CD14-positive monocyte (primary cell): ENCODE measurements around the gene TMEM247. TPM values are rescaled to one million over a fixed set of nuclear protein-coding genes. Genes with fewer than 3 reads are reported as not detected.

ENCODE experiments used
- DNase-seq, 3 donors: peaks; one replicate each; pipeline ENCODE4 v3.0.0-alpha.2; 2011 to 2022
- H2AFZ ChIP-seq: 2 replicates; pipeline ENCODE4 v1.6.0; 2012; ENCODE audit warnings: mild to moderate bottlenecking, low read depth, low read length, inconsistent platforms; ENCODE audit not compliant: insufficient read depth, poor library complexity, severe bottlenecking
- H3K27ac ChIP-seq, 2 donors: 1 replicate in 1 of 2; 2 replicates in 1 of 2; pipeline ENCODE4 v1.5.1; 2012 to 2013; ENCODE audit warnings: low read length in 2 of 2, control low read depth in 1 of 2, inconsistent platforms in 1 of 2, low read depth in 1 of 2, mild to moderate bottlenecking in 1 of 2
- H3K27me3 ChIP-seq, 2 donors: one replicate each; pipeline versions ENCODE4 v1.6.0 to v1.6.1; 2011 to 2013; ENCODE audit warnings: low read length in 2 of 2; ENCODE audit not compliant: control insufficient read depth in 2 of 2, insufficient read depth in 2 of 2
- H3K36me3 ChIP-seq, 2 donors: replicated peaks in 1 of 2; 1 replicate in 1 of 2; 2 replicates in 1 of 2; pipeline versions ENCODE4 v1.5.1 to v1.6.1; 2012 to 2013; ENCODE audit warnings: low read length in 2 of 2, control low read depth in 1 of 2, inconsistent platforms in 1 of 2, mild to moderate bottlenecking in 1 of 2; ENCODE audit not compliant: insufficient read depth in 2 of 2, control insufficient read depth in 1 of 2
- H3K4me1 ChIP-seq, 2 donors: 1 replicate in 1 of 2; 2 replicates in 1 of 2; pipeline versions ENCODE4 v1.5.1 to v1.6.1; 2012 to 2013; ENCODE audit warnings: low read length in 2 of 2, control low read depth in 1 of 2, inconsistent platforms in 1 of 2, mild to moderate bottlenecking in 1 of 2, moderate library complexity in 1 of 2; ENCODE audit not compliant: insufficient read depth in 2 of 2, control insufficient read depth in 1 of 2
- H3K4me2 ChIP-seq: replicated peaks from 2 replicates; pipeline ENCODE3; 2012; ENCODE audit warnings: low read length, moderate library complexity, mild to moderate bottlenecking; ENCODE audit not compliant: poor library complexity, severe bottlenecking; ENCODE audit errors: extremely low read depth
- H3K4me3 ChIP-seq, 3 experiments: fragments of 200-600 bp in 1 of 3; sonication (generic) in 1 of 3; replicated peaks in 1 of 3; 1 replicate in 2 of 3; 2 replicates in 1 of 3; pipeline ENCODE4 v1.5.1; 2011 to 2013; ENCODE audit warnings: low read length in 3 of 3, mild to moderate bottlenecking in 3 of 3, control low read depth in 2 of 3, low read depth in 2 of 3, inconsistent platforms in 1 of 3, moderate library complexity in 1 of 3
- H3K79me2 ChIP-seq: 2 replicates; pipeline ENCODE4 v1.6.0; 2012; ENCODE audit warnings: mild to moderate bottlenecking, control low read depth, inconsistent platforms, low read length, moderate library complexity; ENCODE audit not compliant: insufficient read depth
- H3K9ac ChIP-seq: 2 replicates; pipeline ENCODE4 v1.6.0; 2017; ENCODE audit warnings: low read length, mild to moderate bottlenecking; ENCODE audit not compliant: insufficient read depth, poor library complexity, severe bottlenecking
- H3K9me3 ChIP-seq, 2 donors: replicated peaks in 1 of 2; 1 replicate in 1 of 2; 2 replicates in 1 of 2; pipeline versions ENCODE4 v1.5.1 to v1.6.1; 2012 to 2013; ENCODE audit warnings: low read length in 2 of 2, control low read depth in 1 of 2; ENCODE audit not compliant: control insufficient read depth in 1 of 2, insufficient read depth in 1 of 2
- H4K20me1 ChIP-seq: 2 replicates; pipeline ENCODE4 v1.6.0; 2012; ENCODE audit warnings: mild to moderate bottlenecking, low read length, control low read depth, moderate library complexity; ENCODE audit not compliant: insufficient read depth
- H3K27ac Mint-ChIP-seq, 7 donors: one replicate each; pipeline ENCODE4 v1.8.0; 2020; ENCODE audit warnings: mild to moderate bottlenecking in 7 of 7, mixed read lengths in 7 of 7, moderate library complexity in 6 of 7, inconsistent platforms in 2 of 7
- H3K27me3 Mint-ChIP-seq, 3 donors: one replicate each; pipeline ENCODE4 v1.8.0; 2021 to 2022; ENCODE audit warnings: low read depth in 3 of 3, mild to moderate bottlenecking in 3 of 3, mixed read lengths in 3 of 3, moderate library complexity in 3 of 3, inconsistent platforms in 1 of 3
- H3K36me3 Mint-ChIP-seq, 2 donors: one replicate each; pipeline ENCODE4 v1.8.0; 2020; ENCODE audit warnings: mixed read lengths in 2 of 2, inconsistent platforms in 1 of 2, mild to moderate bottlenecking in 1 of 2
- H3K4me1 Mint-ChIP-seq: one replicate; pipeline ENCODE4 v1.8.0; 2020; ENCODE audit warnings: mild to moderate bottlenecking, mixed read lengths
- H3K4me3 Mint-ChIP-seq, 2 donors: one replicate each; pipeline ENCODE4 v1.8.0; 2020; ENCODE audit warnings: mild to moderate bottlenecking in 2 of 2, mixed read lengths in 2 of 2, moderate library complexity in 1 of 2
- H3K9me3 Mint-ChIP-seq, 7 donors: one replicate each; pipeline ENCODE4 v1.8.0; 2020 to 2022; ENCODE audit warnings: mixed read lengths in 7 of 7, mild to moderate bottlenecking in 6 of 7, moderate library complexity in 6 of 7, inconsistent platforms in 2 of 7
- WGBS: methylation state at CpG from one replicate; pipeline ENCODE4 v1.1.5; 2013; ENCODE audit warnings: missing lambda C conversion rate; ENCODE audit not compliant: insufficient coverage; 5-methylcytosine and 5-hydroxymethylcytosine counted together
- intact Hi-C, 2 donors: fragments of 100-400 bp; cut with micrococcal nuclease; formaldehyde crosslinking; loops; one replicate each; pipeline versions ENCODE4 v1.15.0 to v1.15.1; 2023
- polyA minus RNA-seq: library from RNA; depleted of rRNA, polyadenylated mRNA; stranded (reverse); fragments of >200 nt; gene quantifications from 2 replicates; pipeline ENCODE4 v1.2.3, GENCODE V29; 2012
- polyA plus RNA-seq, 3 donors: library from polyadenylated mRNA; depleted of rRNA in 1 of 3; unstranded in 2 of 3; stranded (reverse) in 1 of 3; fragments of 300-500 nt in 2 of 3; fragments of >200 nt in 1 of 3; fragmentation: Illumina TruSeq in 2 of 3; gene quantifications; 1 replicate in 2 of 3; 2 replicates in 1 of 3; pipeline ENCODE4 v1.2.3, GENCODE V29; 2012 to 2021
- total RNA-seq, 12 experiments: library from RNA in 1 of 12; stranded (reverse) in 1 of 12; fragments of 120-200 nt in 1 of 12; gene quantifications; one replicate each; pipeline ENCODE4 v1.2.4 and lab custom pipeline; 2013 to 2026; ENCODE audit warnings: mixed read lengths in 6 of 12, inconsistent platforms in 1 of 12
- TF ChIP-seq, protein P1 (sequence below): fragments of 200-600 bp; IDR thresholded peaks from one replicate; pipeline ENCODE4 v1.8.0; 2022; ENCODE audit warnings: antibody characterized with exemption, mild to moderate bottlenecking

TMEM247 gene
- total RNA-seq (2013): not detected
- polyA plus RNA-seq: not detected
- not detected in 2 replicates for polyA minus RNA-seq
- total RNA-seq (lab: John Stamatoyannopoulos, UW): 0 to 0.12 (median 0) reads per million in 11 experiments

GRCh38 chr2:46479265-46479664 lies at the start of gene TMEM247:
TSS of gene TMEM247 (plus strand) at chr2:46479565.
- TF ChIP-seq, protein P1, sequence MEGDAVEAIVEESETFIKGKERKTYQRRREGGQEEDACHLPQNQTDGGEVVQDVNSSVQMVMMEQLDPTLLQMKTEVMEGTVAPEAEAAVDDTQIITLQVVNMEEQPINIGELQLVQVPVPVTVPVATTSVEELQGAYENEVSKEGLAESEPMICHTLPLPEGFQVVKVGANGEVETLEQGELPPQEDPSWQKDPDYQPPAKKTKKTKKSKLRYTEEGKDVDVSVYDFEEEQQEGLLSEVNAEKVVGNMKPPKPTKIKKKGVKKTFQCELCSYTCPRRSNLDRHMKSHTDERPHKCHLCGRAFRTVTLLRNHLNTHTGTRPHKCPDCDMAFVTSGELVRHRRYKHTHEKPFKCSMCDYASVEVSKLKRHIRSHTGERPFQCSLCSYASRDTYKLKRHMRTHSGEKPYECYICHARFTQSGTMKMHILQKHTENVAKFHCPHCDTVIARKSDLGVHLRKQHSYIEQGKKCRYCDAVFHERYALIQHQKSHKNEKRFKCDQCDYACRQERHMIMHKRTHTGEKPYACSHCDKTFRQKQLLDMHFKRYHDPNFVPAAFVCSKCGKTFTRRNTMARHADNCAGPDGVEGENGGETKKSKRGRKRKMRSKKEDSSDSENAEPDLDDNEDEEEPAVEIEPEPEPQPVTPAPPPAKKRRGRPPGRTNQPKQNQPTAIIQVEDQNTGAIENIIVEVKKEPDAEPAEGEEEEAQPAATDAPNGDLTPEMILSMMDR: no peak
- peaks cover 0 to 10% (median 1%) of the 10 kb centered on the region in 7 donors for H3K9me3 Mint-ChIP-seq
- Histone ChIP-seq H3K9me3 (no peaks in the 10 kb centered on the region), H3K4me3 (no peak within 1 kb of the TSS), H4K20me1 (no peaks in the 10 kb centered on the region), H3K9ac (no peak within 1 kb of the TSS), H3K27me3 (no peaks in the 10 kb centered on the region), H3K4me2 (no peak within 1 kb of the TSS), H3K27ac (no peak within 1 kb of the TSS), H3K36me3 (no peaks in the 10 kb centered on the region), H2AFZ (no peak within 1 kb of the TSS), H3K4me1 (no peaks in the 10 kb centered on the region), H3K79me2 (no peaks in the 10 kb centered on the region)
- peak within 1 kb of the TSS in 1 of 7 donors; percentile 59 for H3K27ac Mint-ChIP-seq
- H3K27me3 Mint-ChIP-seq: peaks cover 1 to 8% (median 3%) of the 10 kb centered on the region in 3 donors
- DNase-seq: no peak
- intact Hi-C loops: no loop called here
- no peaks in the 10 kb centered on the region for H3K4me1 Mint-ChIP-seq
- H3K36me3 Mint-ChIP-seq: no peaks in the 10 kb centered on the region
- WGBS: 95% methylated on average over 3 of the region's 5 CpGs
- no peak within 1 kb of the TSS for H3K4me3 Mint-ChIP-seq

GRCh38 chr2:46430413-46430812 lies 49.0 kb upstream of the TMEM247 start:
- H3K27ac Mint-ChIP-seq: no peak overlapping the region
- no peaks in the 10 kb centered on the region for H3K79me2 ChIP-seq
- no peak overlapping the region for H2AFZ ChIP-seq
- H3K9ac ChIP-seq: no peak overlapping the region
- no peaks in the 10 kb centered on the region for H3K36me3 ChIP-seq
- intact Hi-C loops: no loop called here
- no peaks in the 10 kb centered on the region for H3K4me1 Mint-ChIP-seq
- TF ChIP-seq, protein P1: no peak
- no peaks in the 10 kb centered on the region for H4K20me1 ChIP-seq
- H3K27ac ChIP-seq: no peak overlapping the region
- H3K4me1 ChIP-seq: no peaks in the 10 kb centered on the region
- H3K36me3 Mint-ChIP-seq: no peaks in the 10 kb centered on the region
- H3K4me3 ChIP-seq: no peak overlapping the region
- 100% methylated on average over 1 of the region's 1 CpG for WGBS
- no peak overlapping the region for H3K4me2 ChIP-seq
- no peak for DNase-seq
- H3K27me3 ChIP-seq: no peaks in the 10 kb centered on the region
- peaks cover 0 to 8% of the 10 kb centered on the region in 2 donors for H3K9me3 ChIP-seq
- no peak overlapping the region for H3K4me3 Mint-ChIP-seq
- peaks cover 0 to 3% (median 1%) of the 10 kb centered on the region in 3 donors for H3K27me3 Mint-ChIP-seq
- peaks cover 0 to 10% (median 0%) of the 10 kb centered on the region in 7 donors for H3K9me3 Mint-ChIP-seq
